ENCODE results near the gene RIC8A. TPM values are rescaled to one million over a fixed set of nuclear protein-coding genes. Genes with fewer than 3 reads are reported as not detected.

RIC8A gene
- polyA plus RNA-seq, 1 donor from 2014 or later, result 128 TPM

DNA sequence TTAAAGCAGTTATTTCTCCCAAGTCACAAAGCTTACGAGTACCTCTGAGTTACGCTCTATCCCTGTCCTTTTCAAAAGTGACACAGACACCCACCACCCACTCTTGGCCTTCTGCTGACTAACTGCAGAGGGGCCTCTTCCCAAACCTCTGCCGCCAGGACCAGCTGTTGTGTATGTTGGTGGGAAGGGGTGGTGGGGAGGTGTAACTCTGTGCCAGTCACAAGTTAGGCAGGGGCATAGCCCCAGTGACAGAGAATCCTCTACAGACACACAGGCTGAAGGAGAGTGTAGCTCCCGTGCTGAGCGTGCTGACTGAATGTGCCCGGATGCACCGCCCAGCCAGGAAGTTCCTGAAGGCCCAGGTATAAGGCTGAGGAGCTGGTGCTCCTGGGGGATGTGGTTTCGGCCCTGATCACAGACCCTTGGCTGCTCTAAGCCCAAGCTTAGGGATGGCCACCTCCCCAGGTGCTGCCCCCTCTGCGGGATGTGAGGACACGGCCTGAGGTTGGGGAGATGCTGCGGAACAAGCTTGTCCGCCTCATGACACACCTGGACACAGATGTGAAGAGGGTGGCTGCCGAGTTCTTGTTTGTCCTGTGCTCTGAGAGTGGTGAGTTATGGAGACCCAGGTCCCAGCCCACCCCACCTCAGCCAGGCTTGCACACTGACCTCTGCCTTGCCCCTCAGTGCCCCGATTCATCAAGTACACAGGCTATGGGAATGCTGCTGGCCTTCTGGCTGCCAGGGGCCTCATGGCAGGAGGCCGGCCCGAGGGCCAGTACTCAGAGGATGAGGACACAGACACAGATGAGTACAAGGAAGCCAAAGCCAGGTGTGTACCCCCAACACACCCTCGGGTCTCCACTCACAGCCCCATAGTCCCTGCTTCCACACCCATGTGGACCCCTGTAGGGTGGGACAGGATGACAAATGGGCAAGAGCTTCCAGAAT, 4.9 kb downstream of the RIC8A start:
- no peaks in the 10 kb centered on the region for H3F3A ChIP-seq (ENCODE audit: insufficient read depth, low read length, poor library complexity, severe bottlenecking)
- no peaks in the 10 kb centered on the region for H3K9me2 ChIP-seq (ENCODE audit: insufficient read depth, low read length)
- H2AFZ ChIP-seq (ENCODE audit: low read depth, low read length), result no peak overlapping the region
- H3K9me3 ChIP-seq (ENCODE audit: low read length), result no peaks in the 10 kb centered on the region
- no peak overlapping the region for H3K9ac ChIP-seq (ENCODE audit: low read length)
- no peak overlapping the region for H3K4me3 ChIP-seq (ENCODE audit: low read length)
- peaks cover 3% of the 10 kb centered on the region for H4K20me1 ChIP-seq (ENCODE audit: insufficient read depth)
- no peak overlapping the region for H3K27ac ChIP-seq (ENCODE audit: low read length)
- H3K4me2 ChIP-seq (ENCODE audit: low read length), result no peak overlapping the region
- peaks cover 17% of the 10 kb centered on the region for H3K79me2 ChIP-seq (replicated peaks; ENCODE audit: insufficient read depth, low read length)
- no peaks in the 10 kb centered on the region for H3K36me3 ChIP-seq (ENCODE audit: insufficient read depth, low read length)
- H3K27me3 ChIP-seq (ENCODE audit: insufficient read depth, low read depth, low read length), result no peaks in the 10 kb centered on the region
- TF ChIP-seq MXI1 (conservative IDR thresholded peaks at IDR 0.05; ENCODE audit: poor library complexity, severe bottlenecking) (no peak), POLR2AphosphoS5 (IDR thresholded peaks at IDR 0.05) (no peak), TAF1 (IDR thresholded peaks at IDR 0.05; ENCODE audit: low read depth) (no peak), RAD21 (conservative IDR thresholded peaks at IDR 0.05) (no peak)
- TF ChIP-seq, protein P1, sequence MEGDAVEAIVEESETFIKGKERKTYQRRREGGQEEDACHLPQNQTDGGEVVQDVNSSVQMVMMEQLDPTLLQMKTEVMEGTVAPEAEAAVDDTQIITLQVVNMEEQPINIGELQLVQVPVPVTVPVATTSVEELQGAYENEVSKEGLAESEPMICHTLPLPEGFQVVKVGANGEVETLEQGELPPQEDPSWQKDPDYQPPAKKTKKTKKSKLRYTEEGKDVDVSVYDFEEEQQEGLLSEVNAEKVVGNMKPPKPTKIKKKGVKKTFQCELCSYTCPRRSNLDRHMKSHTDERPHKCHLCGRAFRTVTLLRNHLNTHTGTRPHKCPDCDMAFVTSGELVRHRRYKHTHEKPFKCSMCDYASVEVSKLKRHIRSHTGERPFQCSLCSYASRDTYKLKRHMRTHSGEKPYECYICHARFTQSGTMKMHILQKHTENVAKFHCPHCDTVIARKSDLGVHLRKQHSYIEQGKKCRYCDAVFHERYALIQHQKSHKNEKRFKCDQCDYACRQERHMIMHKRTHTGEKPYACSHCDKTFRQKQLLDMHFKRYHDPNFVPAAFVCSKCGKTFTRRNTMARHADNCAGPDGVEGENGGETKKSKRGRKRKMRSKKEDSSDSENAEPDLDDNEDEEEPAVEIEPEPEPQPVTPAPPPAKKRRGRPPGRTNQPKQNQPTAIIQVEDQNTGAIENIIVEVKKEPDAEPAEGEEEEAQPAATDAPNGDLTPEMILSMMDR (IDR thresholded peaks at IDR 0.05; ENCODE audit: poor library complexity, severe bottlenecking), result no peak
- TF ChIP-seq, protein P2, sequence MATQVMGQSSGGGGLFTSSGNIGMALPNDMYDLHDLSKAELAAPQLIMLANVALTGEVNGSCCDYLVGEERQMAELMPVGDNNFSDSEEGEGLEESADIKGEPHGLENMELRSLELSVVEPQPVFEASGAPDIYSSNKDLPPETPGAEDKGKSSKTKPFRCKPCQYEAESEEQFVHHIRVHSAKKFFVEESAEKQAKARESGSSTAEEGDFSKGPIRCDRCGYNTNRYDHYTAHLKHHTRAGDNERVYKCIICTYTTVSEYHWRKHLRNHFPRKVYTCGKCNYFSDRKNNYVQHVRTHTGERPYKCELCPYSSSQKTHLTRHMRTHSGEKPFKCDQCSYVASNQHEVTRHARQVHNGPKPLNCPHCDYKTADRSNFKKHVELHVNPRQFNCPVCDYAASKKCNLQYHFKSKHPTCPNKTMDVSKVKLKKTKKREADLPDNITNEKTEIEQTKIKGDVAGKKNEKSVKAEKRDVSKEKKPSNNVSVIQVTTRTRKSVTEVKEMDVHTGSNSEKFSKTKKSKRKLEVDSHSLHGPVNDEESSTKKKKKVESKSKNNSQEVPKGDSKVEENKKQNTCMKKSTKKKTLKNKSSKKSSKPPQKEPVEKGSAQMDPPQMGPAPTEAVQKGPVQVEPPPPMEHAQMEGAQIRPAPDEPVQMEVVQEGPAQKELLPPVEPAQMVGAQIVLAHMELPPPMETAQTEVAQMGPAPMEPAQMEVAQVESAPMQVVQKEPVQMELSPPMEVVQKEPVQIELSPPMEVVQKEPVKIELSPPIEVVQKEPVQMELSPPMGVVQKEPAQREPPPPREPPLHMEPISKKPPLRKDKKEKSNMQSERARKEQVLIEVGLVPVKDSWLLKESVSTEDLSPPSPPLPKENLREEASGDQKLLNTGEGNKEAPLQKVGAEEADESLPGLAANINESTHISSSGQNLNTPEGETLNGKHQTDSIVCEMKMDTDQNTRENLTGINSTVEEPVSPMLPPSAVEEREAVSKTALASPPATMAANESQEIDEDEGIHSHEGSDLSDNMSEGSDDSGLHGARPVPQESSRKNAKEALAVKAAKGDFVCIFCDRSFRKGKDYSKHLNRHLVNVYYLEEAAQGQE (IDR thresholded peaks at IDR 0.05; ENCODE audit: borderline replicate concordance), result no peak

DNA sequence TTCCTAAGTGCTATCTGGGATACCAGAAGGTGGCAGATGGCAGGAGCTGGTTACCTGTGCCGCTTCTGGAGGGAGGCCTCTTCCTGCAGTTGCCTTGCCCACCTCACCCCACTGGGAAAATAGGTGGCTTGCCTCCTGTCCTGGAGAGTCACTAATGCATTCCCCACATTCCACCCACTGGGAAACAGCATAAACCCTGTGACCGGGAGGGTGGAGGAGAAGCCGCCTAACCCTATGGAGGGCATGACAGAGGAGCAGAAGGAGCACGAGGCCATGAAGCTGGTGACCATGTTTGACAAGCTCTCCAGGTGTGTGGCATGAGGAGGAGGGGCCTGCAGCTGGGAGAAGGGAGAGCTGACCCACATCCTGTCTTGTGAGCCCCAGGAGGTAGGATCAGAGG, 5.6 kb downstream of the RIC8A start:
- Histone ChIP-seq H3K4me2 (ENCODE audit: low read length) (no peak overlapping the region), H3K9ac (ENCODE audit: low read length) (no peak overlapping the region), H2AFZ (ENCODE audit: low read depth, low read length) (no peak overlapping the region), H3K27me3 (ENCODE audit: insufficient read depth, low read depth, low read length) (no peaks in the 10 kb centered on the region), H3K4me3 (ENCODE audit: low read length) (no peak overlapping the region), H3K9me3 (ENCODE audit: low read length) (no peaks in the 10 kb centered on the region), H3K27ac (ENCODE audit: low read length) (no peak overlapping the region), H3K36me3 (ENCODE audit: insufficient read depth, low read length) (no peaks in the 10 kb centered on the region), H3K9me2 (ENCODE audit: insufficient read depth, low read length) (no peaks in the 10 kb centered on the region), H3F3A (ENCODE audit: insufficient read depth, low read length, poor library complexity, severe bottlenecking) (no peaks in the 10 kb centered on the region), H4K20me1 (ENCODE audit: insufficient read depth) (peaks cover 3% of the 10 kb centered on the region), H3K79me2 (replicated peaks; ENCODE audit: insufficient read depth, low read length) (peaks cover 17% of the 10 kb centered on the region)
- TF ChIP-seq EZH2 (IDR thresholded peaks at IDR 0.05; ENCODE audit: borderline replicate concordance, insufficient read depth, low read length, poor library complexity, severe bottlenecking) (no peak), EP300 (conservative IDR thresholded peaks at IDR 0.05; ENCODE audit: poor library complexity, severe bottlenecking) (no peak), TAF1 (IDR thresholded peaks at IDR 0.05; ENCODE audit: low read depth) (no peak), SMC3 (conservative IDR thresholded peaks at IDR 0.05; ENCODE audit: poor library complexity) (no peak), POLR2AphosphoS5 (IDR thresholded peaks at IDR 0.05) (no peak), MXI1 (conservative IDR thresholded peaks at IDR 0.05; ENCODE audit: poor library complexity, severe bottlenecking) (no peak), RAD21 (conservative IDR thresholded peaks at IDR 0.05) (no peak)
- TF ChIP-seq, protein P2 (IDR thresholded peaks at IDR 0.05; ENCODE audit: borderline replicate concordance), result no peak
- TF ChIP-seq, protein P1 (IDR thresholded peaks at IDR 0.05; ENCODE audit: poor library complexity, severe bottlenecking), result no peak
